KMS-11 (cell line): ENCODE results near the gene SAE1.

ENCODE experiments used
- H2AFZ ChIP-seq: fragments of 200-600 bp; sonication (generic); 2 replicates; pipeline ENCODE4 v1.6.1; 2016; ENCODE audit warnings: antibody characterized with exemption, mixed run types, low read depth
- H3K27ac ChIP-seq: fragments of 200-600 bp; sonication (generic); 2 replicates; pipeline ENCODE4 v1.6.1; 2016; ENCODE audit warnings: mild to moderate bottlenecking, mixed run types
- H3K27me3 ChIP-seq: fragments of 200-600 bp; sonication (generic); 2 replicates; pipeline ENCODE4 v1.6.1; 2017; ENCODE audit warnings: mild to moderate bottlenecking, low read depth, mixed run types, moderate library complexity; ENCODE audit not compliant: insufficient read depth
- H3K36me3 ChIP-seq: fragments of 200-600 bp; sonication (generic); 2 replicates; pipeline ENCODE4 v1.6.1; 2017; ENCODE audit warnings: mild to moderate bottlenecking, mixed run types; ENCODE audit not compliant: insufficient read depth
- H3K4me1 ChIP-seq: fragments of 200-600 bp; sonication (generic); 2 replicates; pipeline ENCODE4 v1.6.1; 2016; ENCODE audit warnings: mild to moderate bottlenecking, low read depth, mixed run types; ENCODE audit not compliant: poor library complexity, severe bottlenecking
- H3K4me2 ChIP-seq: fragments of 200-600 bp; sonication (generic); 2 replicates; pipeline ENCODE4 v1.7.0; 2016; ENCODE audit warnings: mild to moderate bottlenecking, mixed run types
- H3K4me3 ChIP-seq: fragments of 200-600 bp; sonication (generic); IDR thresholded peaks from 2 replicates; pipeline ENCODE4 v1.6.1; 2017; ENCODE audit warnings: low read depth, low read length, mixed read lengths; ENCODE audit not compliant: insufficient read depth
- H3K79me2 ChIP-seq: fragments of 200-600 bp; sonication (generic); 2 replicates; pipeline ENCODE4 v1.6.1; 2016; ENCODE audit warnings: low read depth, mixed run types; ENCODE audit not compliant: insufficient read depth
- H3K9ac ChIP-seq: fragments of 200-600 bp; sonication (generic); 2 replicates; pipeline ENCODE4 v1.6.1; 2016; ENCODE audit warnings: mild to moderate bottlenecking, mixed run types
- H4K20me1 ChIP-seq: fragments of 200-600 bp; sonication (generic); 2 replicates; pipeline ENCODE4 v1.6.1; 2016; ENCODE audit warnings: mild to moderate bottlenecking, mixed run types; ENCODE audit not compliant: insufficient read depth
- TF ChIP-seq, protein P1 (sequence below): fragments of 200-600 bp; sonication (generic); conservative IDR thresholded peaks from 2 replicates; pipeline ENCODE4 v1.6.1; 2017; ENCODE audit warnings: low read depth, mild to moderate bottlenecking, antibody characterized with exemption, low read length, moderate library complexity, mixed read lengths

Gene SAE1

GRCh38 chr19:47112997-47113849 is 17.4 kb upstream of the SAE1 start, which contains the start of gene ZC3H4:
TSS of gene ZC3H4 (minus strand) at chr19:47113776. CDS start at chr19:47112584, 1,192 bp downstream.
- H3K36me3 ChIP-seq: no peaks in the 10 kb centered on the region
- peak within 1 kb of the TSS; percentile 100 for H3K27ac ChIP-seq
- peaks cover 35% of the 10 kb centered on the region for H3K79me2 ChIP-seq
- H3K4me2 ChIP-seq: peak within 1 kb of the TSS; percentile 89
- TF ChIP-seq, protein P1, sequence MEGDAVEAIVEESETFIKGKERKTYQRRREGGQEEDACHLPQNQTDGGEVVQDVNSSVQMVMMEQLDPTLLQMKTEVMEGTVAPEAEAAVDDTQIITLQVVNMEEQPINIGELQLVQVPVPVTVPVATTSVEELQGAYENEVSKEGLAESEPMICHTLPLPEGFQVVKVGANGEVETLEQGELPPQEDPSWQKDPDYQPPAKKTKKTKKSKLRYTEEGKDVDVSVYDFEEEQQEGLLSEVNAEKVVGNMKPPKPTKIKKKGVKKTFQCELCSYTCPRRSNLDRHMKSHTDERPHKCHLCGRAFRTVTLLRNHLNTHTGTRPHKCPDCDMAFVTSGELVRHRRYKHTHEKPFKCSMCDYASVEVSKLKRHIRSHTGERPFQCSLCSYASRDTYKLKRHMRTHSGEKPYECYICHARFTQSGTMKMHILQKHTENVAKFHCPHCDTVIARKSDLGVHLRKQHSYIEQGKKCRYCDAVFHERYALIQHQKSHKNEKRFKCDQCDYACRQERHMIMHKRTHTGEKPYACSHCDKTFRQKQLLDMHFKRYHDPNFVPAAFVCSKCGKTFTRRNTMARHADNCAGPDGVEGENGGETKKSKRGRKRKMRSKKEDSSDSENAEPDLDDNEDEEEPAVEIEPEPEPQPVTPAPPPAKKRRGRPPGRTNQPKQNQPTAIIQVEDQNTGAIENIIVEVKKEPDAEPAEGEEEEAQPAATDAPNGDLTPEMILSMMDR: no peak
- peak within 1 kb of the TSS; percentile 44 for H2AFZ ChIP-seq
- peaks cover 24% of the 10 kb centered on the region for H3K4me1 ChIP-seq
- no peaks in the 10 kb centered on the region for H4K20me1 ChIP-seq
- H3K4me3 ChIP-seq: peak within 1 kb of the TSS; percentile 30
- no peaks in the 10 kb centered on the region for H3K27me3 ChIP-seq
- peak within 1 kb of the TSS; percentile 100 for H3K9ac ChIP-seq

DNA sequence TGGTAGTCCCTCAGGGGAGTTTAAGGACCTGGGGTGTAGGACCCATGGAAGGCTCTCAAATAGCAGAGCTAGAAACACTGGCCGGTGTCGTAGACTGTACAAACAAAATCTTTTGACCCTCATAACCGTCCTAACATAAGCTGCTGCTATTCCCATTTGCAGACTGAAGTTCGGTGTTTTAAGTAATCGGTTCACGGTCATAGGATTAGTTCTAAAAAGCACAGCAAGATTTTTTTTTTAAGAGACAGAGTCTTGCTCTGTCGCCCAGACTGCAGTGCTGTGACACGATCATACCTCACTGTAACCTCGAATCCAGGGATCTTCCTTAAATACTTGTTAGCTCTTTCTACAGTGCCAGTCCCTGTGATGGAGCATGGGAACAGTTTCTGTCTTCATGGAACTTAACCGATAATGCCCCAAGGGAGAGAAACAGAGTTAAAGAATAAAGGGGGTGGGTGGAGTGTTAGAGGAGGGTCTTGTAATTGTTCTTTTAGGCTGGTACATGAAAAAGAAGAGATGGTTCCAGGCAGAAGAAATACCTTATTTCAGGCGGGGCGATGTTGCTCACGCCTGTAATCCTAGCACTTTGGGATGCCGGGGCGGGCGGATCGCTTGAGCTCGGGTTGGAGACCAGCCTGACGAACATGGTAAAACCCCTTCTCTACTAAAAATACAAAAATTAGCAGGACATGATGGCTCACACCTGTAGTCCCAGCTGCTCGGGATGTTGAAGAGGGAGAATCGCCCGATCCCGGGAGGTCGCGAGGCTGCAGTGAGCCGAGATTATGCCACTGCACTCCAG is 16.6 kb upstream of the SAE1 start:
- Histone ChIP-seq H3K27ac (peak overlapping the region; percentile 100), H2AFZ (peak overlapping the region; percentile 44)

GRCh38 chr19:47120470-47121067 is 10.1 kb upstream of the SAE1 start:
- no peak overlapping the region for H2AFZ ChIP-seq
- H3K4me1 ChIP-seq: no peaks in the 10 kb centered on the region
- no peaks in the 10 kb centered on the region for H3K79me2 ChIP-seq
- no peaks in the 10 kb centered on the region for H3K36me3 ChIP-seq
- no peak overlapping the region for H3K27ac ChIP-seq
- H4K20me1 ChIP-seq: no peaks in the 10 kb centered on the region
- no peaks in the 10 kb centered on the region for H3K27me3 ChIP-seq
- no peak overlapping the region for H3K9ac ChIP-seq
- TF ChIP-seq, protein P1: no peak
- H3K4me2 ChIP-seq: no peak overlapping the region
- H3K4me3 ChIP-seq: no peak overlapping the region

More for the DNA sequence above, 16.6 kb upstream of the SAE1 start:
- H3K4me3 ChIP-seq: no peak overlapping the region
- H3K9ac ChIP-seq: peak overlapping the region; percentile 100
- H3K27me3 ChIP-seq: no peaks in the 10 kb centered on the region
- no peaks in the 10 kb centered on the region for H3K36me3 ChIP-seq
- H4K20me1 ChIP-seq: no peaks in the 10 kb centered on the region
- TF ChIP-seq, protein P1: no peak
- peaks cover 28% of the 10 kb centered on the region for H3K79me2 ChIP-seq
- peak overlapping the region; percentile 84 for H3K4me2 ChIP-seq
- H3K4me1 ChIP-seq: peaks cover 22% of the 10 kb centered on the region
